H1 (cell line): ENCODE results near the gene PDE4B.

Source experiments
- CTCF ChIP-seq, 3 experiments: IDR thresholded peaks; 1 replicate in 2 of 3; 2 replicates in 1 of 3; pipeline versions ENCODE4 v1.5.1 to v1.6.1; 2011; ENCODE audit warnings: low read length in 3 of 3, mild to moderate bottlenecking in 3 of 3, inconsistent platforms in 2 of 3, low read depth in 1 of 3, moderate library complexity in 1 of 3; ENCODE audit not compliant: insufficient read depth in 1 of 3; ENCODE audit errors: control extremely low read depth in 1 of 3
- EP300 ChIP-seq, 2 experiments: IDR thresholded peaks; 1 replicate in 1 of 2; 2 replicates in 1 of 2; pipeline ENCODE4 v1.6.1; 2011 to 2012; ENCODE audit warnings: low read depth in 2 of 2, low read length in 2 of 2, mild to moderate bottlenecking in 2 of 2, borderline replicate concordance in 1 of 2, inconsistent platforms in 1 of 2, moderate library complexity in 1 of 2
- EZH2 ChIP-seq: fragments of 200-600 bp; sonication (generic); IDR thresholded peaks from 2 replicates; pipeline ENCODE4 v1.7.1; 2012; ENCODE audit warnings: low read depth, mild to moderate bottlenecking, moderate library complexity, low read length, inconsistent platforms; ENCODE audit not compliant: severe bottlenecking
- FOSL1 ChIP-seq: IDR thresholded peaks from 2 replicates; pipeline ENCODE4 v1.6.1; 2011; ENCODE audit warnings: mild to moderate bottlenecking, low read depth, low read length, moderate library complexity; ENCODE audit not compliant: insufficient read depth
- GABPA ChIP-seq: IDR thresholded peaks from 2 replicates; pipeline ENCODE4 v1.6.1; 2011; ENCODE audit warnings: mild to moderate bottlenecking, low read length, moderate library complexity, borderline replicate concordance; ENCODE audit not compliant: insufficient read depth
- KDM4A ChIP-seq: IDR thresholded peaks from one replicate; pipeline ENCODE4 v1.7.1; 2012; ENCODE audit warnings: low read depth, mild to moderate bottlenecking, moderate library complexity, low read length, inconsistent platforms; ENCODE audit not compliant: severe bottlenecking
- KDM5A ChIP-seq: fragments of 200-600 bp; IDR thresholded peaks from 2 replicates; pipeline ENCODE4 v1.7.1; 2012; ENCODE audit warnings: mild to moderate bottlenecking, low read length, inconsistent platforms, mixed read lengths
- POLR2A ChIP-seq, 2 experiments: IDR thresholded peaks; 1 replicate in 1 of 2; 2 replicates in 1 of 2; pipeline ENCODE4 v1.6.1; 2011; ENCODE audit warnings: low read depth in 2 of 2, low read length in 2 of 2, mild to moderate bottlenecking in 2 of 2; ENCODE audit errors: control extremely low read depth in 1 of 2
- POLR2AphosphoS5 ChIP-seq: IDR thresholded peaks from 2 replicates; pipeline ENCODE4 v1.6.1; 2011; ENCODE audit warnings: low read depth, low read length
- RXRA ChIP-seq: IDR thresholded peaks from 2 replicates; pipeline ENCODE4 v1.6.1; 2011; ENCODE audit warnings: low read depth, mild to moderate bottlenecking, low read length, moderate library complexity; ENCODE audit not compliant: insufficient read depth
- TAF1 ChIP-seq: IDR thresholded peaks from 2 replicates; pipeline ENCODE4 v1.6.1; 2011; ENCODE audit warnings: mild to moderate bottlenecking, low read depth, low read length
- TEAD4 ChIP-seq: IDR thresholded peaks from 2 replicates; pipeline ENCODE4 v1.6.1; 2012; ENCODE audit warnings: low read depth, low read length, inconsistent platforms, mixed read lengths
- TF ChIP-seq, protein P1 (sequence below): fragments of 300-600 bp; sonication (generic); IDR thresholded peaks from 2 replicates; pipeline ENCODE4 v1.7.1; 2012; ENCODE audit warnings: low read length, moderate library complexity, mild to moderate bottlenecking, inconsistent platforms; ENCODE audit not compliant: insufficient replicate concordance

DNA sequence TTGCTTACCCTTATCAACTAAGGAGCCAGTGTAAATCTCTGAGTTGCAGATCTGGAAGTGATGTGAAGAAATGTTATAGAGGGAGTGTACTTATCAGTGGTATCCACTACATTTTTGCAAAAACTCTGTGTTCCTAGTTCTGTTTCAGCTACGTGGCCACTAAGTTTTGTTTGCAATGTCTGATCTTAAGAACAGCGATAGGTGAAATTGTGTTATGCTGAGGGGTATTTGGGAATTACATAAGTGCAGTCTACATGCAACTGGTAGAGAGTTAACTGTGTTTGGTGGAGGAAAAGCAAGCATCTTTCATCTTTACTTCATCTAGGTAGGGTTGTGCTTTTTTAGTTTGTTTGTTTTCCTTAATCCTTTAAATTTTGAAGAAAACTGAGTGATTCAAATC, 542.4 kb downstream of the PDE4B start:
- no peak for TF ChIP-seq TEAD4
- no peak for TF ChIP-seq CTCF (IDR thresholded peaks at IDR 0.05; ENCODE audit: control extremely low read depth in 1 of 3, insufficient read depth in 1 of 3, low read depth in 1 of 3, low read length in 3 of 3)
- TF ChIP-seq, protein P1, sequence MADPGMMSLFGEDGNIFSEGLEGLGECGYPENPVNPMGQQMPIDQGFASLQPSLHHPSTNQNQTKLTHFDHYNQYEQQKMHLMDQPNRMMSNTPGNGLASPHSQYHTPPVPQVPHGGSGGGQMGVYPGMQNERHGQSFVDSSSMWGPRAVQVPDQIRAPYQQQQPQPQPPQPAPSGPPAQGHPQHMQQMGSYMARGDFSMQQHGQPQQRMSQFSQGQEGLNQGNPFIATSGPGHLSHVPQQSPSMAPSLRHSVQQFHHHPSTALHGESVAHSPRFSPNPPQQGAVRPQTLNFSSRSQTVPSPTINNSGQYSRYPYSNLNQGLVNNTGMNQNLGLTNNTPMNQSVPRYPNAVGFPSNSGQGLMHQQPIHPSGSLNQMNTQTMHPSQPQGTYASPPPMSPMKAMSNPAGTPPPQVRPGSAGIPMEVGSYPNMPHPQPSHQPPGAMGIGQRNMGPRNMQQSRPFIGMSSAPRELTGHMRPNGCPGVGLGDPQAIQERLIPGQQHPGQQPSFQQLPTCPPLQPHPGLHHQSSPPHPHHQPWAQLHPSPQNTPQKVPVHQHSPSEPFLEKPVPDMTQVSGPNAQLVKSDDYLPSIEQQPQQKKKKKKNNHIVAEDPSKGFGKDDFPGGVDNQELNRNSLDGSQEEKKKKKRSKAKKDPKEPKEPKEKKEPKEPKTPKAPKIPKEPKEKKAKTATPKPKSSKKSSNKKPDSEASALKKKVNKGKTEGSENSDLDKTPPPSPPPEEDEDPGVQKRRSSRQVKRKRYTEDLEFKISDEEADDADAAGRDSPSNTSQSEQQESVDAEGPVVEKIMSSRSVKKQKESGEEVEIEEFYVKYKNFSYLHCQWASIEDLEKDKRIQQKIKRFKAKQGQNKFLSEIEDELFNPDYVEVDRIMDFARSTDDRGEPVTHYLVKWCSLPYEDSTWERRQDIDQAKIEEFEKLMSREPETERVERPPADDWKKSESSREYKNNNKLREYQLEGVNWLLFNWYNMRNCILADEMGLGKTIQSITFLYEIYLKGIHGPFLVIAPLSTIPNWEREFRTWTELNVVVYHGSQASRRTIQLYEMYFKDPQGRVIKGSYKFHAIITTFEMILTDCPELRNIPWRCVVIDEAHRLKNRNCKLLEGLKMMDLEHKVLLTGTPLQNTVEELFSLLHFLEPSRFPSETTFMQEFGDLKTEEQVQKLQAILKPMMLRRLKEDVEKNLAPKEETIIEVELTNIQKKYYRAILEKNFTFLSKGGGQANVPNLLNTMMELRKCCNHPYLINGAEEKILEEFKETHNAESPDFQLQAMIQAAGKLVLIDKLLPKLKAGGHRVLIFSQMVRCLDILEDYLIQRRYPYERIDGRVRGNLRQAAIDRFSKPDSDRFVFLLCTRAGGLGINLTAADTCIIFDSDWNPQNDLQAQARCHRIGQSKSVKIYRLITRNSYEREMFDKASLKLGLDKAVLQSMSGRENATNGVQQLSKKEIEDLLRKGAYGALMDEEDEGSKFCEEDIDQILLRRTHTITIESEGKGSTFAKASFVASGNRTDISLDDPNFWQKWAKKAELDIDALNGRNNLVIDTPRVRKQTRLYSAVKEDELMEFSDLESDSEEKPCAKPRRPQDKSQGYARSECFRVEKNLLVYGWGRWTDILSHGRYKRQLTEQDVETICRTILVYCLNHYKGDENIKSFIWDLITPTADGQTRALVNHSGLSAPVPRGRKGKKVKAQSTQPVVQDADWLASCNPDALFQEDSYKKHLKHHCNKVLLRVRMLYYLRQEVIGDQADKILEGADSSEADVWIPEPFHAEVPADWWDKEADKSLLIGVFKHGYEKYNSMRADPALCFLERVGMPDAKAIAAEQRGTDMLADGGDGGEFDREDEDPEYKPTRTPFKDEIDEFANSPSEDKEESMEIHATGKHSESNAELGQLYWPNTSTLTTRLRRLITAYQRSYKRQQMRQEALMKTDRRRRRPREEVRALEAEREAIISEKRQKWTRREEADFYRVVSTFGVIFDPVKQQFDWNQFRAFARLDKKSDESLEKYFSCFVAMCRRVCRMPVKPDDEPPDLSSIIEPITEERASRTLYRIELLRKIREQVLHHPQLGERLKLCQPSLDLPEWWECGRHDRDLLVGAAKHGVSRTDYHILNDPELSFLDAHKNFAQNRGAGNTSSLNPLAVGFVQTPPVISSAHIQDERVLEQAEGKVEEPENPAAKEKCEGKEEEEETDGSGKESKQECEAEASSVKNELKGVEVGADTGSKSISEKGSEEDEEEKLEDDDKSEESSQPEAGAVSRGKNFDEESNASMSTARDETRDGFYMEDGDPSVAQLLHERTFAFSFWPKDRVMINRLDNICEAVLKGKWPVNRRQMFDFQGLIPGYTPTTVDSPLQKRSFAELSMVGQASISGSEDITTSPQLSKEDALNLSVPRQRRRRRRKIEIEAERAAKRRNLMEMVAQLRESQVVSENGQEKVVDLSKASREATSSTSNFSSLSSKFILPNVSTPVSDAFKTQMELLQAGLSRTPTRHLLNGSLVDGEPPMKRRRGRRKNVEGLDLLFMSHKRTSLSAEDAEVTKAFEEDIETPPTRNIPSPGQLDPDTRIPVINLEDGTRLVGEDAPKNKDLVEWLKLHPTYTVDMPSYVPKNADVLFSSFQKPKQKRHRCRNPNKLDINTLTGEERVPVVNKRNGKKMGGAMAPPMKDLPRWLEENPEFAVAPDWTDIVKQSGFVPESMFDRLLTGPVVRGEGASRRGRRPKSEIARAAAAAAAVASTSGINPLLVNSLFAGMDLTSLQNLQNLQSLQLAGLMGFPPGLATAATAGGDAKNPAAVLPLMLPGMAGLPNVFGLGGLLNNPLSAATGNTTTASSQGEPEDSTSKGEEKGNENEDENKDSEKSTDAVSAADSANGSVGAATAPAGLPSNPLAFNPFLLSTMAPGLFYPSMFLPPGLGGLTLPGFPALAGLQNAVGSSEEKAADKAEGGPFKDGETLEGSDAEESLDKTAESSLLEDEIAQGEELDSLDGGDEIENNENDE, result no peak
- no peak for TF ChIP-seq TAF1
- no peak for TF ChIP-seq EZH2
- no peak for TF ChIP-seq RXRA
- TF ChIP-seq POLR2A (IDR thresholded peaks at IDR 0.05; ENCODE audit: control extremely low read depth in 1 of 2, low read depth in 2 of 2, low read length in 2 of 2), result no peak
- TF ChIP-seq FOSL1, result no peak
- TF ChIP-seq KDM4A, result no peak
- TF ChIP-seq KDM5A, result no peak
- no peak for TF ChIP-seq EP300 (IDR thresholded peaks at IDR 0.05; ENCODE audit: borderline replicate concordance in 1 of 2, low read depth in 2 of 2, low read length in 2 of 2)
- no peak for TF ChIP-seq POLR2AphosphoS5
- no peak for TF ChIP-seq GABPA
